GM23248 (cell line): ENCODE data around the gene MRPL20.
"Not testable (repeated sequence)": the region's sequence is repeated elsewhere in the genome, so short reads cannot be mapped to it uniquely, and the experiment has no call there.

ENCODE experiments used
- EZH2 ChIP-seq: fragments of 200-600 bp; sonication (generic); IDR thresholded peaks from 2 replicates; pipeline ENCODE4 v1.6.1; 2018; ENCODE audit warnings: antibody characterized with exemption, mild to moderate bottlenecking; ENCODE audit not compliant: insufficient read depth, poor library complexity, severe bottlenecking
- EZH2phosphoT487 ChIP-seq: fragments of 200-600 bp; sonication (generic); IDR thresholded peaks from 2 replicates; pipeline ENCODE4 v1.6.1; 2018; ENCODE audit warnings: antibody characterized with exemption, moderate library complexity, mild to moderate bottlenecking, low read depth; ENCODE audit not compliant: insufficient read depth

GRCh38 chr1:1456683-1457255 lies 49.7 kb upstream of the MRPL20 start:
- not testable (repeated sequence) for TF ChIP-seq EZH2, EZH2phosphoT487
